ENCODE data around the gene SCUBE1.

DNA sequence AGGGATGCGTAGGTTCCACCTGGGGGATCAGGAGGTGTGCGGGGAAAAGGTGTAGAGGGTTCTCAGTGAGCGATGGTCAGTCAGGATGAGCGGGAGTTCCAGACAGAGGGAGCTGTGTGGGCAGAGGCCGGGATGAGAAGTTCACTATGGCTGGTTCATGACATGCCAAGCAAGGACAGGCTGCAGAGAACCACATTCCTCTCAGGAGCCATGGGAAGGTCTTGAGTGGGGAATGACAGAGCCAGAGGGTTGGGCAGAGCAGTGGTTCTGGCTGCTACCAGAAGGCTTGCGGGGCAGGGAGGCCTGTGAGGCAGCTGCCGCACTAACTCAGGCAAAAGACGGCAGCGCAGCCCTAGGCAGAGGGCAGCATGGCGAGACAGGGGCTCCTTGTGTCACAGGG is 66.1 kb downstream of the SCUBE1 start:
- TF ChIP-seq CTCF (IDR thresholded peaks at IDR 0.05) (no peak), POLR2AphosphoS5 (IDR thresholded peaks at IDR 0.05) (no peak)
